HG03460 (cell line): ENCODE data around the gene RPS6KA5.
A peak's percentile ranks its signal among the peaks of the same experiment; 100 is the strongest.
"Not testable (repeated sequence)": the region's sequence is repeated elsewhere in the genome, so short reads cannot be mapped to it uniquely, and the experiment has no call there.

Source experiments
- ATAC-seq: cut with Tn5 transposase; IDR thresholded peaks from one replicate; pipeline ENCODE4 v1.9.1; 2021; ENCODE audit not compliant: unreplicated experiment

The RPS6KA5 gene

DNA sequence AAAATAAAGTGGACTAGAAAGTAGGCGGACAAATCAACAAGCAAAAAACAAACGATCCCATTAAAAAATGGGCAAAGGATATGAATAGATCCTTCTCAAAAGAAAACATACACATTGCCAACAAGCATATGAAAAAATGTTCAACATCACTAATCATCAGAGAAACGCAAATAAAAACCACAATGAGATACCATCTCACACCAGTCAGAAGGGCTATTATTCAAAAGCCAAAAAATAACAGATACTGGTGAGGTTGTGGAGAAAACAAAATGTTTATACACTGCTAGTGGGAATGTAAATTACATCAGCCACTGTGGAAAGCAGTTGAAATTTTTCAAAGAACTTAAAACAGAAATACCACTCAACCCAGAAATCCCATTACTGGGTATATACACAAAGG, 70.3 kb downstream of the RPS6KA5 start:
- no peak for ATAC-seq

DNA sequence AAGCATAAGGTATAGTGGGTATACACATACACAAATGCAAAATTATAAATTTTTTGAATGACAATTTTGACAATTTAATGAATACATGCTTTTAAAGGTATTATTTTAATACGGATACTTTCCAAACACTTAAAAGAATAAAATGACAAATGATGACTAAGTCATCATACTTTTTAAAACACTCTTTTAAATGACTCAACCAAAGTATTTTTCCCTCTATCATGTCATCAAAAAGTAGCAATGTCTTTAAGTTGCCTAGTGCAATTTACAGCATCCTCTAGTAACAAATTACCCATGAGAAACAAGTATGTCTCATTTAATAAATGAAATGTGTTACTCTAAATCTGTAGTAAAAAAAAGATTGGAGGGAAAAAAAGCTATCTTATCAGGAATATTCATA, 73.3 kb downstream of the RPS6KA5 start:
- ATAC-seq: no peak

GRCh38 chr14:90986510-90986909, 73.9 kb downstream of the RPS6KA5 start:
- no peak for ATAC-seq

GRCh38 chr14:90985601-90986242, 74.7 kb downstream of the RPS6KA5 start:
- peak; percentile 89 for ATAC-seq

DNA sequence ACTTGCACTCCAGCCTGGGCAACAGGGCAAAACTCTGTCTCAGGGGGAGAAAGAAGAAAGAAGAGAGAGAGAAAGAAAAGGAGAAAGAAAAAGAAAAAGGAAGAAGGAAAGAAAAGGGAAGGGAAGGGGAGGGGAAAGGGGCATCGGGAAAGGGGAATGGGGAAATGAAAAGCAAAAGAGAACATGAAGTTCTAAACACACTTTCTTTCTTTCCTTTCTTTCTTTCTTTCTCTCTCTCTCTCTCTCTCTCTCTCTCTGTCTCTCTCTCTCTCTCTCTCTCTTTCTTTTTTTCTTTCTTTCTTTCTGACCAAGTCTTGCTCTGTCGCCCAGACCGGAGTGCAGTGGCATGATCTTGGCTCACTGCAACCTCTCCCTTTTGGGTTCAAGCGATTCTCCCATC, 76.9 kb downstream of the RPS6KA5 start:
- ATAC-seq: no peak

GRCh38 chr14:90981636-90982035, 78.8 kb downstream of the RPS6KA5 start:
- ATAC-seq: no peak

GRCh38 chr14:90980636-90981035, 79.8 kb downstream of the RPS6KA5 start:
- ATAC-seq: not testable (repeated sequence)

DNA sequence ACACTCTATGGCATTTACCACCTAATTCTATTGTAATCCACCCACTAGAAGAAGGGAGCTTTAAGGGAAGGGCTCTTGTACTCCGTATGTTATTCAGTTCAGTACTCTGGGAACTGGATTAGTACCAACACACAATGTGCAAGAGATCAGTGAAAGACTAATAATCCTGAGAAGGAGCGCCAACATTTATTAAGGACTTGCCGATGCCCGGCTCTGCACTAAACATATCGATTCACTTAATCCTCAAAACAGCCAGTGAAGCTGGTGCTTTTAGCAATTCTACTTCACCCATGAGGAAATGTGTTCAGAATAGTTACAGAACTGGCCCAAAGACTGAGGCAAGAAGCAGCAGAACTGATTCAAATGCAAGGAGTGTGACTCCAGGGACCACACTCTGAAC, 80.9 kb downstream of the RPS6KA5 start:
- no peak for ATAC-seq

DNA sequence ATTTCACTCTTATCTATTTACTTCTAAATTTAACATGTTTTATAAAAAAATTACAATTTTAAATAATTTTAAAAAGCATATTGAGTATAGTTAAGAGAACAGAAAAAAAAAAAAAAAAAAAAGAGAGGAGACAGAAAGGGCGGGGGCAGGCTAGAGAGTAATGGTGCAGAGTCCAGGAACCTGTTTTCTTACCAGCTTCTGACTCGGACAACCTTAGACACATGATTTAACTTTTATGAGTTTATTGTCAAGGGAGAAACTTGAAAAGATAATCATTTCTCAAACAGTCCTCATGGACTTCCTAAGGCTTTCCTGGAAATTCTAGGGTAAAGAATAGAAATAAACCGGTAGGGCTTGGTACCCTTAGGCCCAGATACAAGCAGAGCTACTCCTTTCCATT, 84.3 kb downstream of the RPS6KA5 start:
- ATAC-seq: no peak

- ATAC-seq: no peak
Observed at GRCh38 chr14:90971687-90972086, 88.8 kb downstream of the RPS6KA5 start.

- ATAC-seq: no peak
Observed at GRCh38 chr14:90970167-90970600, 90.3 kb downstream of the RPS6KA5 start.

DNA sequence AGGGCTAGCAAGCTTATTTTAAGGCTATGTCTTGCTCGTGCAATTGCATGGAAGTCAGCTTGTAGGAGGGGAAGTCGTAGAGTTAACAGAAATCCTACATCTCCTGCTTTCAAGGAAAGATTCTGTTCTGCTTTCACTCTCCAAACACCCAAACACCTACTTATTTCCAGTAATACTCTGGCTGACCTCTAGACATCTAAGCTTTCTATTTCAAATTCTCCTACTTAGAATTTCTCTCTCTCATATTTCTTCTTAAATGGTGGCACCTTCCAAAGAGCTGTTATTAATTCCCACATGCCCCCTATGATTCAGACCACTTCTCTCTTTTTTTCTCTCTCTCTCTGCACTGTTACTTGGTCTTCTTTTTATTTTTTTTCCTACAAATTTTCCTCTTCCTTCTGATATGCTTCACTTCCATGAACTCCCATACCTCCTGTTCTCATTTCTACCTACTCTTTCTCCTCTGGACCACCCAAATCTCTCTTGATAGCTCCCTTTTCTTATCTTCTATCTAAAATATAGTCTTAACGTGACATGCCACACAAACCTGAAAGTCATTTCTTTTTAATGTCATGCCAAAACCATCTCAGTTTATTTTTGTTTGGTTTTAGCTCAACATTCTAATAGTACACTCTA, 90.8 kb downstream of the RPS6KA5 start:
- no peak for ATAC-seq

GRCh38 chr14:90968025-90968424, 92.4 kb downstream of the RPS6KA5 start:
- ATAC-seq: no peak

GRCh38 chr14:90966493-90966892, 93.9 kb downstream of the RPS6KA5 start:
- no peak for ATAC-seq

GRCh38 chr14:90965765-90966164, 94.7 kb downstream of the RPS6KA5 start:
- no peak for ATAC-seq

DNA sequence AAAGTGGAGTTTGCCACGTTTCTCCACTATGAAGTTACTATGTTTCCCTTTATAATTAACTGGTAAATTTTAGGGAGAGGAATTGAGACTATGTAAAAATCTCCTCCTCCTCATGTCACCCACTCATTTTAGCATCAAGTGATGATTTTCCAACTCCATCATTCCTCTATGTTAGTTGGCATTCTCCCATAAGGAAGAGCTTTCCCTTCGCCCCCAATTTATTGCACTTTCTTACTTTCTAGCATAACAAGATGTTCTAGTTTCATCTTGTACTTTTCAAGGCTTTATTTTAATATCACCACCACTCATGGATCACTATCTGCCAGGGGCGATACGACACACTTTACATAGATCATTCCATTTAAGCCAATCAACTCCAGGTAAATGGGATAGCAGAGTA, 97.1 kb downstream of the RPS6KA5 start:
- ATAC-seq: no peak

DNA sequence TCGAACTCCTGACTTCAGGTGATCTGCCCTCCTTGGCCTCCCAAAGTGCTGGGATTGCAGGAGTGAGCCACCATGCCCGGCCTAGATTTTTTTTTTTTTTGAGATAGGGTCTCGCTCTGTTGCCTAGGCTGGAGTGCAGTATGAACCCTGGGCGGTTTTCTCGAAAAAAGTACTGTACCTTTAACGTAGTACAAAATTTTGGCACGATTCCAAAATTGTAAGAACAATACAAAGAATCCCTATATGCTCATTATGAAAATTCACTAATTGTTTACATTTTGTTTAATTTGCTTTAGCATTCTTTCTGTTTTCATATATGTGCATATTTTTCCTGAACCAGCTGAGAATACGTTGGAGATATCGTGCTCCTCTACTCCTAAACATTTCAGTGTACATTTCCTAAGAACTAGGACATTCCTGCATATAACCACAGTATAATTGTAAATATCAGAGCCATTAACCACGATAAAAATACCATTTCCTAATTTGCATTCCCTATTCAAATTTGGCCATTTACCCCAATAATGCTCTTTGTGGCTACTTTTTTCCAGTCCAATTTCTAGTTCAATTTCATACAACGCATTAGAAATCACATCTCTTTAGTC, 97.8 kb downstream of the RPS6KA5 start:
- no peak for ATAC-seq

GRCh38 chr14:90960818-90961217, 99.6 kb downstream of the RPS6KA5 start:
- ATAC-seq: no peak

DNA sequence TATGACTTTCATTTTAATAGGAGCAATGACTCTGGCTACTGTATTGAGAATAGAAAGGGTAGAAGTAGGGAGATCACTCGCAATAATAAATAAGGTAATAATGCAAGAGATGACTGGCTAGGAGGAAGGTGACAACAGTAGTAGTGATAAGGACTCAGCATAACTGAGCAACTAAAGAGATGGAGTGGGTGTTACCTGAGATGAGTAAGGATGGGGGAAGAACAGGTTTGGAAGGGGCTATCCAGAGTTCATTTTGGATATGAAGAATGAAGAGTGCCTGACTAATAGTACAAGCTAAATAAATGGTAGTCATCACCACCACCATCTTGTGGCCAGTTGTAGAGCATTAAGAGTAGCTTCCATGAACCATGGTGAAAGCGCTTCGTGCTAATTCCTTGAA, 101.1 kb downstream of the RPS6KA5 start:
- ATAC-seq: no peak

DNA sequence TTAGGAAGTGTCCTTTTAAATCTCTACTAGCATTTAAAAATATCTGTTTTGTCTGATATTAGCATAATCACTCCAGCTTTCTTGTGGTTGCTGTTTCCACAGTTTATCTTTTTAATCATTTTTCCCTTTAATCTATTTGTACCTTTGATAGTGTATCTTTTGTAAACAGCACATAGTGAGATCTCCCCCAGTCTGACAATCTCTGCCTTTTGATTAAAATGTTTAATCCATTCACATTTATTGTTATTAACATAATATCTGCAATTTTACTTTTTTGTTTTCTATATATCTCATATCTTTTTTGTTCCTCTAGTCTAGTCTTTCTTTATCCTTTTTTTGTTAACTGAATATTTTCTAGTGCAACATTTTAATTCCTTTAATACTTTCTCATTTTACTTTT, 104.2 kb downstream of the RPS6KA5 start:
- no peak for ATAC-seq

GRCh38 chr14:90953643-90954042, 106.8 kb downstream of the RPS6KA5 start:
- ATAC-seq: not testable (repeated sequence)

DNA sequence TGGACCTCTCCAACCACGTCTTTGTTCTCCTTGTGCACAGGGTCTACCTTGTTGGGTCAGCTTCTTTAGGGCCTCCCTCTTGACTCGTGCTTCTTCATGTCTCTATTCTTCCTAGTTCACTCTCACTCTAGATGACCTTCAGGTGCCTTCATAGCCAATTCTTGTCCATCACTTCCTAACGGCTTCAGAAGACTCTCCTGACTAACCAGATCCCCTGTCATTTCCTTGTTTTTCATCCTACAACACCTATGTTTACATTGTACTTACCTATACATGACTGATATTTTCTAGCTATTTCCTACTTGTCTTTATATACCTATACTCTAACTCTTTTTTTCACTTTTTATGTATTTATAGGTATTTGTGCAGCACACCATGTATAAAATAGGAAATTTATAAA, 117.1 kb downstream of the RPS6KA5 start:
- no peak for ATAC-seq

GRCh38 chr14:90942511-90942910, 117.9 kb downstream of the RPS6KA5 start:
- no peak for ATAC-seq
